ENCODE data around the gene DEFB124. TPM values are rescaled to one million over a fixed set of nuclear protein-coding genes. Genes with fewer than 3 reads are reported as not detected.

DEFB124 gene
- total and polyA plus RNA-seq, 2 of the 8 experiments (the other 6 are each of a cell fraction or from before 2014, with no cell fraction given) = not detected

- TF ChIP-seq RBBP5 (IDR thresholded peaks at IDR 0.05; ENCODE audit: borderline replicate concordance, low read depth, low read length) (no peak), RNF2 (IDR thresholded peaks at IDR 0.05; ENCODE audit: borderline replicate concordance, low read depth, low read length, missing control alignments, poor library complexity, severe bottlenecking) (no peak), MAFK (IDR thresholded peaks at IDR 0.05; ENCODE audit: low read depth, low read length) (no peak), HDAC6 (IDR thresholded peaks at IDR 0.05; ENCODE audit: low read depth, low read length) (no peak)
- no peak overlapping the region for H3K4me3 ChIP-seq (ENCODE audit: extremely low read depth in 1 of 4, insufficient read depth in 2 of 4, low read depth in 3 of 4, low read length in 4 of 4)
- no peak overlapping the region for H2AFZ ChIP-seq (ENCODE audit: low read length)
- POLR2A ChIA-PET (ENCODE audit: partially characterized antibody) = no interaction called here
- H3K4me2 ChIP-seq (ENCODE audit: insufficient read depth in 1 of 2, low read depth in 2 of 2, low read length in 2 of 2) = no peak overlapping the region
- H3K36me3 ChIP-seq (ENCODE audit: control insufficient read depth in 2 of 4, insufficient read depth in 4 of 4, low read length in 3 of 4) = no peaks in the 10 kb centered on the region
- H3K9ac ChIP-seq (replicated peaks in 1 of 4; ENCODE audit: extremely low read depth in 1 of 4, low read depth in 3 of 4, low read length in 3 of 4) = no peak overlapping the region
- no peak overlapping the region for H2BK15ac ChIP-seq (ENCODE audit: low read length)
- DNase-seq (ENCODE audit: low read depth in 1 of 2, low spot score in 2 of 2) = no peak
- no peaks in the 10 kb centered on the region for H3K27me3 ChIP-seq (replicated peaks in 1 of 4; ENCODE audit: control insufficient read depth in 3 of 4, extremely low read depth in 1 of 4, insufficient read depth in 3 of 4, low read length in 3 of 4)
- H3K4ac ChIP-seq (replicated peaks; ENCODE audit: insufficient read length, low read depth, low read length) = no peak overlapping the region
- H2BK12ac ChIP-seq (ENCODE audit: low read depth, low read length) = no peak overlapping the region
- no peaks in the 10 kb centered on the region for H3K4me1 ChIP-seq (replicated peaks in 1 of 4; ENCODE audit: control insufficient read depth in 3 of 4, insufficient read depth in 4 of 4, low read length in 3 of 4)
- no peaks in the 10 kb centered on the region for H3K23me2 ChIP-seq (ENCODE audit: low read depth, low read length)
- H3K9me3 ChIP-seq (ENCODE audit: insufficient read depth in 2 of 2, low read depth in 1 of 2, low read length in 1 of 2) = peaks cover 48 to 57% of the 10 kb centered on the region in 2 experiments
- H3K79me1 ChIP-seq (ENCODE audit: low read depth, low read length) = no peaks in the 10 kb centered on the region
- H3K14ac ChIP-seq (ENCODE audit: insufficient read length) = no peak overlapping the region
- H3K18ac ChIP-seq (ENCODE audit: extremely low read depth, low read length) = no peak overlapping the region
- H2BK20ac ChIP-seq (ENCODE audit: low read length) = no peak overlapping the region
- no peak overlapping the region for H3K56ac ChIP-seq (replicated peaks; ENCODE audit: insufficient read length, low read depth, low read length)
- no peaks in the 10 kb centered on the region for H3K79me2 ChIP-seq (ENCODE audit: control insufficient read depth in 1 of 2, insufficient read depth in 2 of 2, low read length in 2 of 2)
- H2BK5ac ChIP-seq (ENCODE audit: low read depth, low read length) = no peak overlapping the region
- H3K23ac ChIP-seq (ENCODE audit: insufficient read length) = no peak overlapping the region
- H4K20me1 ChIP-seq (replicated peaks in 1 of 2; ENCODE audit: control insufficient read depth in 1 of 2, insufficient read depth in 2 of 2, low read length in 2 of 2) = no peaks in the 10 kb centered on the region
- no peak overlapping the region for H4K8ac ChIP-seq (ENCODE audit: extremely low read depth, insufficient read depth, low read length)
- FAIRE-seq = no peak
- no peak overlapping the region for H2BK120ac ChIP-seq (replicated peaks; ENCODE audit: low read depth, low read length)
- no peak overlapping the region for H4K91ac ChIP-seq (replicated peaks; ENCODE audit: insufficient read length, low read length)
- no peak overlapping the region for H3K27ac ChIP-seq (ENCODE audit: low read depth, low read length)
- H4K5ac ChIP-seq (ENCODE audit: insufficient read length, low read depth, low read length) = no peak overlapping the region
- H2AK5ac ChIP-seq (ENCODE audit: low read depth, low read length) = no peak overlapping the region
- CTCF ChIA-PET (ENCODE audit: partially characterized antibody) = no interaction called here
These were observed 49.1 kb downstream of the DEFB124 start for GRCh38 chr20:31425797-31426196.
